NT2/D1 (cell line): ENCODE data around the gene KLF16.

Experiments
- DNase-seq: peaks from one replicate; pipeline ENCODE4 v3.0.0-alpha.2; 2011; ENCODE audit warnings: low read depth, low spot score
- H3K27me3 ChIP-seq: 2 replicates; pipeline ENCODE4 v1.6.0; 2011; ENCODE audit warnings: mild to moderate bottlenecking; ENCODE audit not compliant: insufficient read length, insufficient read depth
- H3K36me3 ChIP-seq: 2 replicates; pipeline ENCODE4 v1.6.1; 2011; ENCODE audit warnings: mild to moderate bottlenecking, low read length, mixed read lengths; ENCODE audit not compliant: insufficient read depth, insufficient read length
- H3K4me1 ChIP-seq: 2 replicates; pipeline ENCODE4 v1.5.1; 2011; ENCODE audit not compliant: insufficient read depth, insufficient read length
- H3K4me3 ChIP-seq: 2 replicates; pipeline ENCODE4 v1.5.1; 2011; ENCODE audit warnings: low read depth; ENCODE audit not compliant: insufficient read length
- H3K9ac ChIP-seq: 2 replicates; pipeline ENCODE4 v1.6.0; 2011; ENCODE audit warnings: low read depth; ENCODE audit not compliant: insufficient read length
- H3K9me3 ChIP-seq: 2 replicates; pipeline ENCODE4 v1.5.1; 2011; ENCODE audit warnings: mild to moderate bottlenecking, low read length; ENCODE audit not compliant: insufficient read depth
- SUZ12 ChIP-seq: IDR thresholded peaks from 2 replicates; pipeline ENCODE4 v1.6.1; 2011; ENCODE audit not compliant: insufficient read length, insufficient read depth; ENCODE audit errors: extremely low read depth
- YY1 ChIP-seq: IDR thresholded peaks from 2 replicates; pipeline ENCODE4 v1.6.1; 2011; ENCODE audit not compliant: insufficient read length, insufficient read depth
- ZNF274 ChIP-seq: IDR thresholded peaks from 2 replicates; pipeline ENCODE4 v1.6.1; 2011; ENCODE audit warnings: mild to moderate bottlenecking, low read depth, low read length

Gene KLF16

GRCh38 chr19:1825909-1826556, 37.3 kb downstream of the KLF16 start:
- peak overlapping the region; percentile 85 for H3K9ac ChIP-seq
- H3K36me3 ChIP-seq: peaks cover 82% of the 10 kb centered on the region
- no peak for TF ChIP-seq SUZ12
- no peak for TF ChIP-seq YY1
- TF ChIP-seq ZNF274: no peak
- H3K9me3 ChIP-seq: no peaks in the 10 kb centered on the region
- H3K4me3 ChIP-seq: peak overlapping the region; percentile 39
- peak; percentile 57 for DNase-seq
- no peaks in the 10 kb centered on the region for H3K27me3 ChIP-seq
- H3K4me1 ChIP-seq: peaks cover 12% of the 10 kb centered on the region

GRCh38 chr19:1824252-1824622, 39.1 kb downstream of the KLF16 start:
- Histone ChIP-seq H3K4me1 (peaks cover 15% of the 10 kb centered on the region), H3K9me3 (no peaks in the 10 kb centered on the region), H3K4me3 (no peak overlapping the region), H3K27me3 (no peaks in the 10 kb centered on the region), H3K9ac (peak overlapping the region; percentile 56), H3K36me3 (peaks cover 86% of the 10 kb centered on the region)
- DNase-seq: no peak
- TF ChIP-seq SUZ12: no peak
- TF ChIP-seq YY1: no peak
- no peak for TF ChIP-seq ZNF274

GRCh38 chr19:1823539-1824251, 39.7 kb downstream of the KLF16 start:
- Histone ChIP-seq H3K4me3 (no peak overlapping the region), H3K27me3 (no peaks in the 10 kb centered on the region), H3K36me3 (peaks cover 86% of the 10 kb centered on the region), H3K9me3 (no peaks in the 10 kb centered on the region), H3K9ac (peak overlapping the region; percentile 56), H3K4me1 (peaks cover 15% of the 10 kb centered on the region)
- no peak for DNase-seq
- TF ChIP-seq ZNF274 (no peak), SUZ12 (no peak), YY1 (no peak)

GRCh38 chr19:1823020-1823419, 40.4 kb downstream of the KLF16 start:
- TF ChIP-seq SUZ12 (no peak), ZNF274 (no peak), YY1 (no peak)
- H3K4me3 ChIP-seq: no peak overlapping the region
- no peak overlapping the region for H3K9ac ChIP-seq
- no peak for DNase-seq
- H3K27me3 ChIP-seq: no peaks in the 10 kb centered on the region
- H3K4me1 ChIP-seq: peaks cover 15% of the 10 kb centered on the region
- no peaks in the 10 kb centered on the region for H3K9me3 ChIP-seq
- peaks cover 87% of the 10 kb centered on the region for H3K36me3 ChIP-seq

GRCh38 chr19:1822210-1822609, 41.2 kb downstream of the KLF16 start:
- TF ChIP-seq YY1: no peak
- no peak for TF ChIP-seq ZNF274
- TF ChIP-seq SUZ12: no peak
- H3K9ac ChIP-seq: no peak overlapping the region
- peaks cover 15% of the 10 kb centered on the region for H3K4me1 ChIP-seq
- no peaks in the 10 kb centered on the region for H3K27me3 ChIP-seq
- no peaks in the 10 kb centered on the region for H3K9me3 ChIP-seq
- peaks cover 88% of the 10 kb centered on the region for H3K36me3 ChIP-seq
- no peak for DNase-seq
- no peak overlapping the region for H3K4me3 ChIP-seq

- no peak for DNase-seq
- Histone ChIP-seq H3K4me1 (peaks cover 12% of the 10 kb centered on the region), H3K9me3 (no peaks in the 10 kb centered on the region), H3K4me3 (no peak overlapping the region), H3K9ac (peak overlapping the region; percentile 32), H3K27me3 (no peaks in the 10 kb centered on the region), H3K36me3 (peaks cover 96% of the 10 kb centered on the region)
- no peak for TF ChIP-seq SUZ12
- no peak for TF ChIP-seq ZNF274
- TF ChIP-seq YY1: no peak
Observed at GRCh38 chr19:1819341-1820255, 43.8 kb downstream of the KLF16 start.

- Histone ChIP-seq H3K4me1 (peaks cover 9% of the 10 kb centered on the region), H3K27me3 (no peaks in the 10 kb centered on the region), H3K36me3 (peaks cover 94% of the 10 kb centered on the region), H3K9ac (no peak overlapping the region), H3K4me3 (no peak overlapping the region), H3K9me3 (no peaks in the 10 kb centered on the region)
- no peak for DNase-seq
- TF ChIP-seq YY1 (no peak), SUZ12 (no peak), ZNF274 (no peak)
Observed at GRCh38 chr19:1818549-1819195, 44.7 kb downstream of the KLF16 start.
